GM21529 (cell line): ENCODE results near the gene CMTM7.
"Not testable (repeated sequence)": the region's sequence is repeated elsewhere in the genome, so short reads cannot be mapped to it uniquely, and the experiment has no call there.

Experiments used
- ATAC-seq: cut with Tn5 transposase; IDR thresholded peaks from one replicate; pipeline ENCODE4 v1.9.1; 2021; ENCODE audit not compliant: unreplicated experiment

CMTM7 gene

DNA sequence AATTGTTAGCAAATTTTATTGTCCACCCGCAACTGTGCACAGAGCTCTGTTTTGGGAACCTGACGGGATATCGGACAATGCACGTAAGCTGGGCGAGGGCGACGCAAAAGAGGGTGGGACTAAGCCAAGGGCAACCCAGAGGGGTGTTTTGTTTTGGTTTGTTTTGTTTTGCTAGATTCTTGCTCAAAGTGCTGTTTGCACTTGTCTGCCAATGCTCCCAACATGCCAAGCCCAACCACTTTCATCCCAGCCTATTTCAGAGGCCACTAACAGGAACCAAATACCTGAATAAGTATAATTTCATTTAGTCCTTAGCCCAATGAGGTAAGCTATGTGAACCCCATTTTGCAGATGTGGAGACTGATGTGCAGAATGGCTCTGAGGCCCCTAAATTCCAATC is 9.7 kb upstream of the CMTM7 start:
- no peak for ATAC-seq

- no peak for ATAC-seq
Measured at GRCh38 chr3:32383136-32383711, 8.4 kb upstream of the CMTM7 start.

DNA sequence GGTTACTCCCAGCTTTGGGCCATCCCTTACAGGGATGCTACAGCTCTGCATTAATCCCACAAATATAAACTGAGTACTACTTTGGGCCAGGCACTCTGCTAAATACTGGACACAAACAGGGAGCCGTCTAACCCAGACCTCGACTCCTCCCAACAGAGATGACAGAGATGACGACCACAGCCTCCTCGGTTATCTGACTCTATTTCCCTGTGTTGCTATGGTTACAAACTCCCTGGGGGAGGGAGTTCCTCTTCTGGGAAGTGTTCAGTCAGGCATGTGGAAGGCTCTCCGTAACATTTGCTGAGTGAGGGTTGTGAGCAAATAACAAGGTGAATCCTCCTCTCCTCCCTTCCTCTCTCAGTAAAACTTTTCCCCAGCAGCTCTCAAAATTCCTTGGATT is 6.7 kb upstream of the CMTM7 start:
- no peak for ATAC-seq

DNA sequence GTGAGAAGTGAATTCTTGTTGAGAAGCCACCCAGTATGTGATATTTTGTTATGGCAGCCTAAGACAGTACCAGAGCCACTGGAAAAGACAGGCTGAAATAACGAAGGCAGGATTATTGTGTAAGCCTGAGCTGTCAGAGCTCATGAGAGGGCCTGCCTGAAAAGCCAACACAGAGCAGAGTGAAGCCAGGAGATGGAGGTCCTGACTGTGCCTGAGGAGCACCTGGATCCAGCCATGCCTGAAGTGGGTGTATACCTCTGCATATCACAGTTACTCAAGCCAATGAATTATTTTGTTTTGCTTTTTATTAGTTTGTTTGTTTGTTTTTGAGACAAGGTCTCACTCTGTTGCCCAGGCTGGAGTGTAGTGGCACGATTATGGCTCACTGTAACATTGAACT is 4.1 kb upstream of the CMTM7 start:
- no peak for ATAC-seq

DNA sequence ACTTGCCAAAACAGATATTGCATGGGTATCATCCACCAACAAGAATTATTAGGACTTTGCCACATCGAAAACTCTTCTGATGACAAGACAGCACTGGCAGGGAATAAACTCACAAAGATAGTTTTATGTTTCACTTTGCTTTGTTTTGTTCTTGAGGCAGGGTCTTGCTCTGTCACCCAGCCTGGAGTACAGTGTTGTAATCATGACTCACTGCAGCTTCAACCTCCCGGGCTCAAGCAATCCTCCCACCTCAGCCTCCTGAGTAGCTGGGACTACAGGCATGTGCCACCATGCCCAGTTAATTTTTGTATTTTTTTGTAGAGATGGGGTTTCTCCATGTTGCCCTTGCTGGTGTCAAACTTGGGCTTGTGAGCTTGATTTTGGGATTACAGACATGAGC is 2.1 kb upstream of the CMTM7 start:
- not testable (repeated sequence) for ATAC-seq

DNA sequence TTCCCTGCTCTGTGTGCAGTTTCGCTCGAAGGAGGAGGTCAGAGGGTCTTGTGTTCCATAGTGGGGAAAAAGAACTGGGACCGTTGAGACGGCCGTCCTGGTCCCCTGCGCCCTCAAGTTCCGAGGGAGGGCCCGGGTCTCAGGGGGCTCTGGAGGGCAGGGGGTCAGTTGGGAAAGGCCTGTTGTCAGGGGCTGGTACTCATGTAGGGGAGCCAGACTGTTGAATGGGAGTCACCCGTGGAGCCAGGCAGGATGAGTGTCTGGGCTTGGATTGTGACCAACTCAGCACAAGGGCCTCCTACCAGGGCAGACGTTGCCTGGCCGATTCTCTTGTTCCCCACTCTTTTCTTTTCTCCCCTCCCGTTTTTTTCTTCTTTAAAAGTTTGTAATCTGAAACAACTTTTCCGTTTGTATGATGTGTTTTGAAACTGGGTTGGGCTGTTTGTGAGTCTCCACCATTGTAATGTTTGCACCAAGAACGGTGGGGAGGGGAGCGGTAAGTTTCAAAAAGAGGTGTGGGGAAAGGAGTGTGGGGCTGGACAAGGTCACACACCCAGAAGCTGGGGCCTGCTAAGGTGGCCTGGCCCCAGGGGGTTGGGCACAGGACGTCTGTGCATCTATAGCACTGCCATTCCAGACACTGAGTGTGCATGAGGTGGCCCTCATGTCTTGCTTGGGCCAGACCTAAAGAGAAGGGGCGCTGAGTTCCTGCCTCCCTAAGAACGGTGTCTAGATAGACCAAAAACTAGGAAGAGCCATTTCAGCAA is 1.1 kb downstream of the CMTM7 start:
- ATAC-seq: no peak

GRCh38 chr3:32395496-32395895 is 3.8 kb downstream of the CMTM7 start:
- ATAC-seq: no peak

DNA sequence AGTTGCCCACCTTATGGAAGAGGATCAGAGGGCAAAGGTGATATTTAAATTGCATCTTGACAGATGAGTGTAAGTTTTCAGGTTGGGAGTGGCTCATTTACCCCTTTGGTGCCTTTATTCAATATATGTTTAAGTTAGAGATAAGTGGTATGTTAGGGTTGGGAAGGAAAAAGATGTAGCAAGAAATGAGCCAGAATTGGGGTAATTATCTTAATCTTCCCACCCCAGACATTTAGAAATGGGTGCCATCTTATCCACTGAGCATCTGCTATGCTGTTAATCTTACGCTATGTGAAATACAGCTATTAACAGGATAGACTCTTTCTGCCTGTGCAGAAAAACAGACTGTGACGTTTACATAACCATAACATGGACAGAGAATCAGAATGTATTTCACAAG is 6.3 kb downstream of the CMTM7 start:
- ATAC-seq: no peak

GRCh38 chr3:32398531-32398930 is 6.9 kb downstream of the CMTM7 start:
- no peak for ATAC-seq

- no peak for ATAC-seq
Measured at GRCh38 chr3:32399030-32399620, 7.5 kb downstream of the CMTM7 start.

GRCh38 chr3:32401126-32401525 is 9.5 kb downstream of the CMTM7 start:
- no peak for ATAC-seq

- peak; percentile 77 for ATAC-seq
Measured at GRCh38 chr3:32401556-32402081, 10.0 kb downstream of the CMTM7 start.

DNA sequence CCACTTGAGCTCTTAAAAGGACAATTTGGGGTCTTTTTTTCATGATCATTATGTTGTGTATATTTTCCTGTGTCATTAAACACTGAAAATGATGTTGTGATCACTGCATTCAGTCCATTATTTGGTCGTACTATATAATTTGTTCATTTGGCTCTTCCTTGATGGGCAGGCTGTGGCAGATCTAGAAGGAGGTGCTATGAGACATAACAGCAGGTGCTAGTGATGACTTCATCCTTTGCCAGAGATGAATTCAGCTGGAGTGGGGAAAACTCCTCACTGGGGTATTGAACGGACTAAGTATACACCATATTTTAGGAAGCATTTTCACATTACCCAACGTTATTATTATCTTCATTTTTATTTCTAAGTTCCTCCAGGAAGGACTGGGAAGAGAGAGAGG is 12.0 kb downstream of the CMTM7 start:
- ATAC-seq: no peak

- ATAC-seq: no peak
Measured at GRCh38 chr3:32404714-32405113, 13.1 kb downstream of the CMTM7 start.

DNA sequence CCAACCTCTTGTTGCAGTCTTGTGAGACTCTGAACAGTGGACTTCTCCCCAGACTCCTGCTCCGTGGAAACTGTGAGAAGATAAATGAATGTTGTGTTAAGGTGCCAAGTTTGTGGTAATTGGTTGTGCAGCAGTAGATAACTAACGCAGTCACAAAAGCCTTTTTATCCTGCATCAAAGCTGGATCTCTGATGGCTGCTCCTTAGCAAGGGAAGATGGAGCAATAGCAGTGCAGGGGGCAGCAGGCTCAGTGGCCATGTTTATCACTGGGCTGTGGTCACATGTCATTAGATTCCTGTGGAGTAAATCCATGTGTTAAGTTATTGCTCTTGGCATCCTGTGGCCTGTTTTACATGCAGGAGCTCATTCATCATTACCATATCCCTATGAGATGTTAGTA is 13.5 kb downstream of the CMTM7 start:
- no peak for ATAC-seq

GRCh38 chr3:32405711-32406323 is 14.2 kb downstream of the CMTM7 start:
- no peak for ATAC-seq

- no peak for ATAC-seq
Measured at GRCh38 chr3:32406486-32407408, 15.1 kb downstream of the CMTM7 start.

- no peak for ATAC-seq
Measured at GRCh38 chr3:32410367-32411246, 19.0 kb downstream of the CMTM7 start.

DNA sequence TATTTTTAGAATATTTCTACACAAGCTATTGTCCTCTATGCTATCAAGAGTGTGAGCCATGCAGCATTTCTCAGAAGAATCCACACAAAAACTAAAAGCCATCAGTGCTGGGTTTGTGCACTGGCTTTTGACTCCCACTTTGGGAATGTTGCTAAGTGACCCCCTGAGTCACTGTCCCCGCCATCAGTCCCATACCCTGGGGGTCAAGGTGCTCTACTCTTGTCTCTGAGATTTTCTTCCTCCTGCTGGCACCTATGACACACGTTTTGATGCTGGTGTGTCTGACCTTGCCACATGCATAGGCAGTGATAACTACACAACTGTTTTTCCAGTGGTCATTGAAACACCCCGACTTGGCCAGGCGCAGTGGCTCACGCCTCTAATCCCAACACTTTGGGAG is 19.8 kb downstream of the CMTM7 start:
- no peak for ATAC-seq

DNA sequence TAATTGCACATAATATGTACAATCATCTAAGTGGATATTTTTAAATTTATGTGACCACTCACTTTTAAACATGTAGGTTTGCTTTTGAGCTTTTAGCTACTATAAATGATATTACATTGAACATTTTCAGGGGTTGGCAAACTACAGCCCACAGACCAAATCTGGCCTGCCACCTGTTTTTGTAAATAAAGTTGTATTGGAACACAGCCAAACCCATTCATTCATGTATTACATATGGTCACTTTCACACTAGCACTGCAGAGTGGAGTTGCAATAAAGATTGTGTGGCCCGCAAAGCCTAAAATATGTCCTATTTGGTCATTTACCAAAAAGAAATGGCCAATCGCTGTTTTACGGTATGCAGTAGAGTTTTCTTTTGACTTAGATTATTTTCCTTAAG is 21.2 kb downstream of the CMTM7 start:
- no peak for ATAC-seq
